ENCODE data around the gene DPM3. TPM values are rescaled to one million over a fixed set of nuclear protein-coding genes. Genes with fewer than 3 reads are reported as not detected.
"Not testable (repeated sequence)": the region's sequence is repeated elsewhere in the genome, so short reads cannot be mapped to it uniquely, and the experiment has no call there.

The DPM3 gene
- polyA plus RNA-seq, 3 donors: 26.4 to 36.9 (median 33.0) TPM

GRCh38 chr1:155162631-155163030 is 22.3 kb upstream of the DPM3 start:
- not testable (repeated sequence) for DNase-seq (ENCODE audit: low read depth in 3 of 3, low spot score in 2 of 3)

- DNase-seq (ENCODE audit: low read depth in 3 of 3, low spot score in 2 of 3): no peak
Measured at GRCh38 chr1:155160128-155160527, 19.8 kb upstream of the DPM3 start.

GRCh38 chr1:155158991-155159390 is 18.7 kb upstream of the DPM3 start:
- no peak for DNase-seq (ENCODE audit: low read depth in 3 of 3, low spot score in 2 of 3)

- not testable (repeated sequence) for DNase-seq (ENCODE audit: low read depth in 3 of 3, low spot score in 2 of 3)
Measured at GRCh38 chr1:155155996-155156643, 15.8 kb upstream of the DPM3 start.

GRCh38 chr1:155145491-155145890 is 5.2 kb upstream of the DPM3 start:
- DNase-seq (ENCODE audit: low read depth in 3 of 3, low spot score in 2 of 3): no peak

GRCh38 chr1:155141749-155142148 is 1.4 kb upstream of the DPM3 start:
- no peak for DNase-seq (ENCODE audit: low read depth in 3 of 3, low spot score in 2 of 3)

DNA sequence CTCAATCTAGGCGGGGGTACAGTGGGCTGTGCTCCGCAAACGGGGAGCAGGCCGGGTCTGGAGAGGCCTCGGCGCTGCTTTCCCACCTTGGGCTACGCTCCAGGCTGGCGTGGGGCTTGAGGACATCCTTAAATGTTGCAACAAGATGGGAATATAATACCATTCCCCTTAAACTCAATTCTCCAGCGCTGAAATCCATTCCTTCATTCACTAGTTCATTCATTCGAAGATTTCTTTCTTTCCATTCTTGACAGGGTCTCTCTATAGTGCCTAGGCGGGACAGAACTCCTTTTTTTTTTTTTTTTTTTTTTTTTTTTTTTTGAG is 261 bp upstream of the DPM3 start:
- DNase-seq (ENCODE audit: low read depth in 3 of 3, low spot score in 2 of 3): no peak

GRCh38 chr1:155137154-155137949 is 3.0 kb downstream of the DPM3 start:
- DNase-seq (ENCODE audit: low read depth in 3 of 3, low spot score in 2 of 3): no peak

- DNase-seq (ENCODE audit: low read depth in 3 of 3, low spot score in 2 of 3): no peak
Measured at GRCh38 chr1:155136748-155137147, 3.6 kb downstream of the DPM3 start.

DNA sequence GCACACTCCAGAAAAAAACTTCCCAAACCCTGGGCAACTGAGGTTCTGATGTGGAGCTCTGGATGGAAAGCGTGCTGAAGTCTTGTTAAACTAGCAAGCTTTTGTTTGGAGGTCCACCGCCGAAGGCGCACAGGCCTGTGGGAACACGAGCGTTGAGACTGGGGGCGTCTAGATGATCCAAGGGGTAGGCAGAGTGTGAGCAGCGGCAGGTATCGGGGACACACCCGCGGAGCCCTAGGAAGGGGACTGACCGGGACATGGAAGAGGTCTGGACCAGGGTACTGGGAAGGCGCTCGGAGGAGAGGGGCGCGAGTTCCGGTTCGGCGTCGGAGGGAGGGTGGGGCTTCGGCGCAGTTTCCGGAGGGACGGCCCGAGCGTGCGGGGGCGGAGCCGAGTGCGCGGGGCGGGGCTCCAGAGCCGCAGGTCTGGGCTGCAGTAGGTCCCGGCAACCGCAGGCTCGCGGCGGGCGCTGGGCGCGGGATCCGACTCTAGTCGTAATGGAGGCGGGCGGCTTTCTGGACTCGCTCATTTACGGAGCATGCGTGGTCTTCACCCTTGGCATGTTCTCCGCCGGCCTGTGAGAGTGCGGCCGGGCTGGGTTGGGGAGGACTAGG is 4.8 kb downstream of the DPM3 start, which contains the start of gene SLC50A1:
Gene SLC50A1 (plus strand): TSS at position 438 of the 614 bp plus-strand sequence. CDS start 60 bp downstream, at position 498.
- DNase-seq (ENCODE audit: low read depth in 3 of 3, low spot score in 2 of 3): peak in 2 of 3 donors; percentile 86 to 87

DNA sequence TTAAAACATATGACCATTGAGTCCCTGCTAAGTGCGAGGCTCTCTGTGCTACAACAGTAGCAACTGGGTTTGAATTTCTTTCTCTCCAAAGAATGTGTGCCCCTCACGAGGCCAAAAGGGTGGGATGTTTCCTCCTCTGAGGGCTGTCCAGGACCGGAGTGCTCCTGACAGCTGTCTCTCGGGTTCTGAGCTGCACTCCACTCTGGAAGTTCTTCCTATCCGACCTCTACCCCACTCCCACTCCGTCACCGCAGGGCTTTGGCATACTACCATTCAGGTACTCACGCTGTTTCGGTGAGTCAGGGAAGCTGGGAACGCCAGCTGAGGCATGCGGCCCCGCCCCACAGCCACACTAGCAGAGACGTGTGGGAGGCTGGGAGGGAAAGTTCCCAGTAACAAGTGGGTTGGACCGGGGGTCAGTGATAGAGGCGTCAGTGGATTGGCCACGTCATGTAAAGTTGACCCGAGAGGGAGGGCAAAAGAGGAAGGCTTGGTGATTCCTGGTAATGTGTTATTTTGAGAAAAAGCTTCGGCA is 5.4 kb downstream of the DPM3 start:
- DNase-seq (ENCODE audit: low read depth in 3 of 3, low spot score in 2 of 3): no peak

GRCh38 chr1:155134322-155134721 is 6.0 kb downstream of the DPM3 start:
- DNase-seq (ENCODE audit: low read depth in 3 of 3, low spot score in 2 of 3): no peak

DNA sequence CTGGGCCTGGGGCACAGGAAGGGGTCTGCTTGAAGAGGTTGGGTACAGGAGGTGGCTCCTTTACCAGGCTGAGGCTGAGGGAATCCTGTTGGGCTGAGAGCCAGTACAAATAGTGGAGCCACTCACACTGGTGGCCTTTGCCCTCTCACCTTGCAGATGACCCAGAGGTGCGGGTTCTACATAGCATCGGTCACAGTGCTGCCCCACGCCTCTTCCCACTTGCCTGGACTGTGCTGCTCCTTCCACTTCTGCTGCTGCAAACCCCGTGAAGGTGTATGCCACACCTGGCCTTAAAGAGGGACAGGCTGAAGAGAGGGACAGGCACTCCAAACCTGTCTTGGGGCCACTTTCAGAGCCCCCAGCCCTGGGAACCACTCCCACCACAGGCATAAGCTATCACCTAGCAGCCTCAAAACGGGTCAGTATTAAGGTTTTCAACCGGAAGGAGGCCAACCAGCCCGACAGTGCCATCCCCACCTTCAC is 6.5 kb downstream of the DPM3 start:
- DNase-seq (ENCODE audit: low read depth in 3 of 3, low spot score in 2 of 3): no peak

GRCh38 chr1:155131856-155132255 is 8.5 kb downstream of the DPM3 start:
- no peak for DNase-seq (ENCODE audit: low read depth in 3 of 3, low spot score in 2 of 3)

GRCh38 chr1:155131285-155131684 is 9.0 kb downstream of the DPM3 start:
- DNase-seq (ENCODE audit: low read depth in 3 of 3, low spot score in 2 of 3): no peak

GRCh38 chr1:155130272-155131006 is 9.9 kb downstream of the DPM3 start:
- DNase-seq (ENCODE audit: low read depth in 3 of 3, low spot score in 2 of 3): no peak

GRCh38 chr1:155128755-155129473 is 11.4 kb downstream of the DPM3 start:
- no peak for DNase-seq (ENCODE audit: low read depth in 3 of 3, low spot score in 2 of 3)

DNA sequence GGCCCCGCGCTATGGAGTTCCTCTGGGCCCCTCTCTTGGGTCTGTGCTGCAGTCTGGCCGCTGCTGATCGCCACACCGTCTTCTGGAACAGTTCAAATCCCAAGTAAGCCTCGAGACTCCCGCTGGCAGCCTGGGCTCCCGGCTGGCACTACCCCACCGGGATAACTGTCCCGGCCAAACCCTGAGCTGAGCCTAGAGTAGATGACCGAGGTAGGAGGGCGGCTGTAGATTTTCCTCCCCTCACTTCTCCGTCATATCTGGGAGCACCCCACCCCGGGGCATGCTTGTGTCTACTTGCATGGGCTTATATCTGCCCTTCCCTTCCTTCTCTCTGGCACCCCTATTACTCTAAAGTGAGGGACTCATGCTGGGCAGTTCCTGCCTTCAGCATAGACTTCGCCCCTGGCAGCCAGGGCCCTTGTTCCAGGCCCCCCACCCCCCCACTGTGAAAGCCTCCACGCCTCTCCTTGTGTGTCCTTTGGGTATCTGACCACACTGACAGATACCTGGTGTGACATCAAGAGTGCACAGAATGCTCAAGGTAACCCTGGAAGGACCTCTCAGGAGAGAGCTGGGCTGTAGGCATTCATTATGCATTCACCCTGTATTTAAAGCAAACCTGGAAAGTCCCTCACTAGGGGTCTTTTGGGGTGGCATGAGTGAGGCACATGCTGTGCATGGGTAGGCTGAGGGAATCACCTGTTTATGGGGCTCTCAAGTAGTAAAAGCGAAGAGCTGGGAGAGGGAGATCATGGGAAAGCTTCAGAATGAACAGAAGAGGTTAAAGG is 12.2 kb downstream of the DPM3 start:
- no peak for DNase-seq (ENCODE audit: low read depth in 3 of 3, low spot score in 2 of 3)

Measured in right renal cortex interstitium (tissue), 3 donors.